OCI-LY7 (cell line): ENCODE results near the gene FBXW12. TPM values are rescaled to one million over a fixed set of nuclear protein-coding genes. Genes with fewer than 3 reads are reported as not detected.

Experiments
- BruUV-seq: library from RNA; stranded (reverse); fragments of 400-500 nt; replicated peaks from 2 replicates; lab custom pipeline; 2021; lab: Mats Ljungman, UMichigan
- CTCF ChIA-PET: fragments of 300-600 bp; sonication (Branson Sonifier 250); formaldehyde crosslinking; loops from one replicate; lab custom pipeline; 2022; ENCODE audit warnings: antibody characterized with exemption; ENCODE audit not compliant: unreplicated experiment; lab: Charles Lee
- POLR2A ChIA-PET: fragments of 300-600 bp; sonication (Branson Sonifier 250); formaldehyde crosslinking; loops from one replicate; lab custom pipeline; 2022; ENCODE audit warnings: antibody characterized with exemption; lab: Charles Lee
- DNase-seq: peaks from one replicate; pipeline ENCODE4 v3.0.0-alpha.2; 2015; ENCODE audit warnings: low spot score
- H2AFZ ChIP-seq: fragments of 200-600 bp; sonication (generic), shearing (Covaris generic); 2 replicates; pipeline ENCODE4 v1.6.1; 2014; ENCODE audit warnings: mild to moderate bottlenecking, antibody characterized with exemption, low read length, moderate library complexity
- H3K27ac ChIP-seq: fragments of 200-600 bp; sonication (generic); 2 replicates; pipeline ENCODE4 v1.5.1; 2014; ENCODE audit warnings: mixed run types, low read depth, mild to moderate bottlenecking, moderate library complexity, low read length, inconsistent platforms; ENCODE audit not compliant: poor library complexity, severe bottlenecking
- H3K36me3 ChIP-seq: fragments of 200-600 bp; sonication (generic); 2 replicates; pipeline ENCODE4 v1.6.1; 2014; ENCODE audit warnings: mild to moderate bottlenecking, antibody characterized with exemption, low read length, moderate library complexity, mixed read lengths; ENCODE audit not compliant: insufficient read depth
- H3K4me1 ChIP-seq: fragments of 200-600 bp; sonication (generic); 2 replicates; pipeline ENCODE4 v1.5.1; 2014; ENCODE audit warnings: mild to moderate bottlenecking, low read length; ENCODE audit not compliant: insufficient read depth, poor library complexity, severe bottlenecking
- H3K4me2 ChIP-seq: fragments of 200-600 bp; sonication (generic); 2 replicates; pipeline ENCODE4 v1.6.1; 2014; ENCODE audit warnings: mild to moderate bottlenecking, low read length
- H3K4me3 ChIP-seq: fragments of 200-600 bp; sonication (generic); 2 replicates; pipeline ENCODE4 v1.5.1; 2014; ENCODE audit warnings: mild to moderate bottlenecking, low read depth, low read length; ENCODE audit not compliant: poor library complexity, severe bottlenecking
- H3K79me2 ChIP-seq: fragments of 200-600 bp; sonication (generic); 2 replicates; pipeline ENCODE4 v1.6.1; 2016; ENCODE audit warnings: low read depth, mild to moderate bottlenecking, low read length, moderate library complexity, mixed read lengths; ENCODE audit not compliant: insufficient read depth
- H3K9me2 ChIP-seq: fragments of 200-600 bp; sonication (generic); 2 replicates; pipeline ENCODE4 v1.6.1; 2016; ENCODE audit warnings: mild to moderate bottlenecking, low read length, mixed read lengths; ENCODE audit not compliant: insufficient read depth
- H3K9me3 ChIP-seq: fragments of 200-600 bp; sonication (generic); 2 replicates; pipeline ENCODE4 v1.6.1; 2014; ENCODE audit warnings: mild to moderate bottlenecking, mixed run types, low read length, mixed read lengths
- H4K20me1 ChIP-seq: fragments of 200-600 bp; sonication (generic); 2 replicates; pipeline ENCODE4 v1.6.1; 2014; ENCODE audit warnings: mild to moderate bottlenecking, antibody characterized with exemption, low read length, moderate library complexity, mixed read lengths; ENCODE audit not compliant: insufficient read depth
- CTCF ChIP-seq: fragments of 200-600 bp; sonication (generic); conservative IDR thresholded peaks from 2 replicates; pipeline ENCODE4 v1.5.1; 2014; ENCODE audit warnings: mild to moderate bottlenecking, antibody characterized with exemption, low read length, moderate library complexity, mixed read lengths
- EZH2phosphoT487 ChIP-seq: fragments of 200-600 bp; sonication (generic); IDR thresholded peaks from 2 replicates; pipeline ENCODE4 v1.6.1; 2018; ENCODE audit warnings: low read depth, borderline replicate concordance, mild to moderate bottlenecking, mixed run types, antibody characterized with exemption, low read length, moderate library complexity, mixed read lengths
- intact Hi-C: fragments of 100-400 bp; cut with micrococcal nuclease; formaldehyde crosslinking; loops from one replicate; pipeline ENCODE4 v1.10.0; 2022; ENCODE audit not compliant: unreplicated experiment
- total RNA-seq, 2 experiments: library from RNA; depleted of rRNA in 1 of 2; stranded (reverse); fragments of >200 nt in 1 of 2; shearing (Covaris generic) in 1 of 2; gene quantifications; 2 replicates each; pipeline ENCODE4 v1.2.3, GENCODE V29; 2014 to 2022

FBXW12 gene
- total RNA-seq, 2 experiments from 2014 or later, result 0.44 to 0.50 TPM

DNA sequence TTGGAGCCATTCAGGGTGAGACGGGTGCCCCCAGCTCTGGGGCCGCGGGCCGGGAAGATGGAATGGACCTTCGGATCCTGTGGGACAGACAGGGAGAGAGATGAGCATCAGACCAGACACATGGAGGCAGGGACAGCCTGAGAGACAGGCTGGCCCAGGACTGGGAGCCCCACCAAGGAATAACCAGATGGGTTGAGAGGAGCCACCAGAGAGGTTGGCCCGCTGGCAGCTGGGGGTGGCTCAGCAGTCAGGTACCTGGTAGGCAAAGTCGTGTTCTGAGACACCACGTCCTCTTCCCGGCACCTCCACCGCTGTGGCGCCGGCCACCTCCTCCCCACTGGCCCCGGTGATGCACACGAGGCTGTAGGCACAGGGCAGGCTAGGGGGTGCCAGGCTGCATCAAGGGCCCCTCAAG, 44.1 kb downstream of the FBXW12 start:
- BruUV-seq, result no TSS peak
- POLR2A ChIA-PET, result no interaction called here

GRCh38 chr3:48416546-48416945, 44.5 kb downstream of the FBXW12 start:
- no peaks in the 10 kb centered on the region for H3K9me2 ChIP-seq
- H4K20me1 ChIP-seq, result no peaks in the 10 kb centered on the region
- no peak overlapping the region for H3K4me2 ChIP-seq
- DNase-seq, result no peak
- H2AFZ ChIP-seq, result no peak overlapping the region
- no TSS peak for BruUV-seq
- no peak overlapping the region for H3K4me3 ChIP-seq
- ChIA-PET POLR2A (no interaction called here), CTCF (no interaction called here)
- H3K4me1 ChIP-seq, result peaks cover 6% of the 10 kb centered on the region
- H3K36me3 ChIP-seq, result no peaks in the 10 kb centered on the region
- no peaks in the 10 kb centered on the region for H3K9me3 ChIP-seq
- no peak overlapping the region for H3K27ac ChIP-seq
- intact Hi-C loops, result no loop called here
- no peaks in the 10 kb centered on the region for H3K79me2 ChIP-seq
- TF ChIP-seq CTCF, result no peak
- TF ChIP-seq EZH2phosphoT487, result no peak

More for the DNA sequence above, 44.1 kb downstream of the FBXW12 start:
- Histone ChIP-seq H3K4me2 (no peak overlapping the region), H3K4me1 (peaks cover 6% of the 10 kb centered on the region), H2AFZ (no peak overlapping the region), H3K27ac (no peak overlapping the region), H4K20me1 (no peaks in the 10 kb centered on the region), H3K9me3 (no peaks in the 10 kb centered on the region), H3K79me2 (no peaks in the 10 kb centered on the region), H3K36me3 (no peaks in the 10 kb centered on the region), H3K4me3 (no peak overlapping the region), H3K9me2 (no peaks in the 10 kb centered on the region)
- TF ChIP-seq CTCF, result no peak
- TF ChIP-seq EZH2phosphoT487, result no peak
- no peak for DNase-seq
- CTCF ChIA-PET, result no interaction called here
- intact Hi-C loops, result no loop called here

- Histone ChIP-seq H2AFZ (no peak overlapping the region), H3K4me2 (no peak overlapping the region), H3K79me2 (no peaks in the 10 kb centered on the region), H3K36me3 (no peaks in the 10 kb centered on the region), H3K9me3 (no peaks in the 10 kb centered on the region), H3K4me1 (peaks cover 6% of the 10 kb centered on the region), H3K9me2 (no peaks in the 10 kb centered on the region), H4K20me1 (no peaks in the 10 kb centered on the region), H3K4me3 (no peak overlapping the region), H3K27ac (no peak overlapping the region)
- ChIA-PET CTCF (no interaction called here), POLR2A (interaction anchor here (0.7 kb wide), 1 partner anchor 115 kb away, joined by 6 read pairs; no protein-coding TSS in a partner anchor)
- DNase-seq, result no peak
- no TSS peak for BruUV-seq
- TF ChIP-seq CTCF (no peak), EZH2phosphoT487 (no peak)
- intact Hi-C loops, result no loop called here
Observed at GRCh38 chr3:48417529-48418108, 45.6 kb downstream of the FBXW12 start.
